ENCODE measurements around the gene ZPR1.
"Not testable (repeated sequence)": the region's sequence is repeated elsewhere in the genome, so short reads cannot be mapped to it uniquely, and the experiment has no call there.

ZPR1 gene

GRCh38 chr11:116812109-116812508, 24.3 kb upstream of the ZPR1 start:
- Histone ChIP-seq H3K36me3 (ENCODE audit: insufficient read depth, low read length) (no peaks in the 10 kb centered on the region), H3K4me1 (ENCODE audit: insufficient read depth, low read length) (no peaks in the 10 kb centered on the region), H3K9ac (ENCODE audit: low read depth, low read length) (no peak overlapping the region), H3K9me3 (ENCODE audit: control insufficient read depth, insufficient read depth, low read length) (no peaks in the 10 kb centered on the region)

DNA sequence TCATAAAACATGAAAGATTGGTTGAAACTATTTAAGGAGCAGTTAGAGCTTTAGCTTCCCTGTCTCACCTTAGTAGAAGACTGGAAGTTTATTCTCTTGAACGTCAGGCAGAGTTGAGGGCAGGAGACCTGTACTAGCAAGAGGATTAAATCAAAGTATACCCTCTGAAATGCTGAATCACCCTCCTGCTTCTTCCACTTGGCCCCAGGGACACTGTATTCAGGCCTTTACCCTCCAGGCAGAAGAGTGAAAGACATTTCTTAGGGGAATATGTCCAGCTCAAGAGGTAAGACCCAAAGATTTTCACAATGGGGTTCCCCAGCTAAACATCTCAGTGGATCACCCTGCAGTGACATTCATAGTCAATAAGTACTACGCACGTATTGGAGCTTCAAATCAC, 23.4 kb upstream of the ZPR1 start:
- Histone ChIP-seq H3K9me3 (ENCODE audit: control insufficient read depth, insufficient read depth, low read length) (no peaks in the 10 kb centered on the region), H3K4me1 (ENCODE audit: insufficient read depth, low read length) (no peaks in the 10 kb centered on the region), H3K36me3 (ENCODE audit: insufficient read depth, low read length) (no peaks in the 10 kb centered on the region), H3K9ac (ENCODE audit: low read depth, low read length) (no peak overlapping the region)

- Histone ChIP-seq H3K4me1 (ENCODE audit: insufficient read depth, low read length) (no peaks in the 10 kb centered on the region), H3K9ac (ENCODE audit: low read depth, low read length) (no peak overlapping the region), H3K9me3 (ENCODE audit: control insufficient read depth, insufficient read depth, low read length) (no peaks in the 10 kb centered on the region), H3K36me3 (ENCODE audit: insufficient read depth, low read length) (no peaks in the 10 kb centered on the region)
These were observed 20.7 kb upstream of the ZPR1 start for GRCh38 chr11:116808262-116809175.

GRCh38 chr11:116807601-116808261, 19.9 kb upstream of the ZPR1 start:
- Histone ChIP-seq H3K9ac (ENCODE audit: low read depth, low read length) (no peak overlapping the region), H3K9me3 (ENCODE audit: control insufficient read depth, insufficient read depth, low read length) (no peaks in the 10 kb centered on the region), H3K4me1 (ENCODE audit: insufficient read depth, low read length) (no peaks in the 10 kb centered on the region), H3K36me3 (ENCODE audit: insufficient read depth, low read length) (no peaks in the 10 kb centered on the region)

DNA sequence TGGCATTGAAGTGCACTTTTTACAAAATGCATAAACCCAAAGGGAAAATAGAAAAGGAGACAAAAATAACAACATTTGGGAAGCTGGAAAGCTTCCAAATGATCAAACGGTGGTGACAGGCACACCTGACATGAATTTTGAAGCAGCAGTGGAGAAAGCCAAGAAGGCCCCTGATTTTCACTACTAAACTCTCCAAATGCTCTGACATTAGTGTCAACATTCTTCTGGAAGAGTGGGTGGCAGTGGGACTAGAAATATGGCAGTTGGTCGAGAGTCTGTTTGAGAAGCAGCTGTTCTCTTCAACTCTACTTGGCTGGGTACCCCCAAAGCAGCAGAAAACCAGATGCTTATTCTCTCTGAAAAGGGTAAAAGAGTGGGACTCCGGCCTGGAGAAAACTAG, 16.2 kb upstream of the ZPR1 start:
- H3K4me1 ChIP-seq (ENCODE audit: insufficient read depth, low read length): no peaks in the 10 kb centered on the region
- no peaks in the 10 kb centered on the region for H3K9me3 ChIP-seq (ENCODE audit: control insufficient read depth, insufficient read depth, low read length)
- no peaks in the 10 kb centered on the region for H3K36me3 ChIP-seq (ENCODE audit: insufficient read depth, low read length)
- H3K9ac ChIP-seq (ENCODE audit: low read depth, low read length): no peak overlapping the region

- not testable (repeated sequence) for H3K36me3 ChIP-seq (ENCODE audit: insufficient read depth, low read length); H3K9ac ChIP-seq (ENCODE audit: low read depth, low read length); H3K9me3 ChIP-seq (ENCODE audit: control insufficient read depth, insufficient read depth, low read length); H3K4me1 ChIP-seq (ENCODE audit: insufficient read depth, low read length)
These were observed 13.8 kb upstream of the ZPR1 start for GRCh38 chr11:116801662-116802061.

- no peaks in the 10 kb centered on the region for H3K4me1 ChIP-seq (ENCODE audit: insufficient read depth, low read length)
- no peaks in the 10 kb centered on the region for H3K36me3 ChIP-seq (ENCODE audit: insufficient read depth, low read length)
- no peak overlapping the region for H3K9ac ChIP-seq (ENCODE audit: low read depth, low read length)
- no peaks in the 10 kb centered on the region for H3K9me3 ChIP-seq (ENCODE audit: control insufficient read depth, insufficient read depth, low read length)
These were observed 12.8 kb upstream of the ZPR1 start for GRCh38 chr11:116800610-116801009.

GRCh38 chr11:116798368-116798767, 10.5 kb upstream of the ZPR1 start:
- no peaks in the 10 kb centered on the region for H3K36me3 ChIP-seq (ENCODE audit: insufficient read depth, low read length)
- H3K9me3 ChIP-seq (ENCODE audit: control insufficient read depth, insufficient read depth, low read length): no peaks in the 10 kb centered on the region
- no peaks in the 10 kb centered on the region for H3K4me1 ChIP-seq (ENCODE audit: insufficient read depth, low read length)
- H3K9ac ChIP-seq (ENCODE audit: low read depth, low read length): no peak overlapping the region

GRCh38 chr11:116797816-116798215, 10.0 kb upstream of the ZPR1 start:
- Histone ChIP-seq H3K36me3 (ENCODE audit: insufficient read depth, low read length) (no peaks in the 10 kb centered on the region), H3K9me3 (ENCODE audit: control insufficient read depth, insufficient read depth, low read length) (no peaks in the 10 kb centered on the region), H3K9ac (ENCODE audit: low read depth, low read length) (no peak overlapping the region), H3K4me1 (ENCODE audit: insufficient read depth, low read length) (no peaks in the 10 kb centered on the region)

- no peak overlapping the region for H3K9ac ChIP-seq (ENCODE audit: low read depth, low read length)
- no peaks in the 10 kb centered on the region for H3K36me3 ChIP-seq (ENCODE audit: insufficient read depth, low read length)
- no peaks in the 10 kb centered on the region for H3K4me1 ChIP-seq (ENCODE audit: insufficient read depth, low read length)
- H3K9me3 ChIP-seq (ENCODE audit: control insufficient read depth, insufficient read depth, low read length): no peaks in the 10 kb centered on the region
These were observed 8.7 kb upstream of the ZPR1 start for GRCh38 chr11:116796548-116796947.

- H3K36me3 ChIP-seq (ENCODE audit: insufficient read depth, low read length): no peaks in the 10 kb centered on the region
- no peak overlapping the region for H3K9ac ChIP-seq (ENCODE audit: low read depth, low read length)
- H3K4me1 ChIP-seq (ENCODE audit: insufficient read depth, low read length): no peaks in the 10 kb centered on the region
These were observed 7.0 kb upstream of the ZPR1 start for GRCh38 chr11:116794851-116795250.

GRCh38 chr11:116793772-116794097, 5.9 kb upstream of the ZPR1 start:
- no peaks in the 10 kb centered on the region for H3K9me3 ChIP-seq (ENCODE audit: control insufficient read depth, insufficient read depth, low read length)
- no peak overlapping the region for H3K9ac ChIP-seq (ENCODE audit: low read depth, low read length)
- no peaks in the 10 kb centered on the region for H3K4me1 ChIP-seq (ENCODE audit: insufficient read depth, low read length)
- no peaks in the 10 kb centered on the region for H3K36me3 ChIP-seq (ENCODE audit: insufficient read depth, low read length)

More at GRCh38 chr11:116794851-116795250, 7.0 kb upstream of the ZPR1 start:
- H3K9me3 ChIP-seq (ENCODE audit: control insufficient read depth, insufficient read depth, low read length): no peaks in the 10 kb centered on the region

DNA sequence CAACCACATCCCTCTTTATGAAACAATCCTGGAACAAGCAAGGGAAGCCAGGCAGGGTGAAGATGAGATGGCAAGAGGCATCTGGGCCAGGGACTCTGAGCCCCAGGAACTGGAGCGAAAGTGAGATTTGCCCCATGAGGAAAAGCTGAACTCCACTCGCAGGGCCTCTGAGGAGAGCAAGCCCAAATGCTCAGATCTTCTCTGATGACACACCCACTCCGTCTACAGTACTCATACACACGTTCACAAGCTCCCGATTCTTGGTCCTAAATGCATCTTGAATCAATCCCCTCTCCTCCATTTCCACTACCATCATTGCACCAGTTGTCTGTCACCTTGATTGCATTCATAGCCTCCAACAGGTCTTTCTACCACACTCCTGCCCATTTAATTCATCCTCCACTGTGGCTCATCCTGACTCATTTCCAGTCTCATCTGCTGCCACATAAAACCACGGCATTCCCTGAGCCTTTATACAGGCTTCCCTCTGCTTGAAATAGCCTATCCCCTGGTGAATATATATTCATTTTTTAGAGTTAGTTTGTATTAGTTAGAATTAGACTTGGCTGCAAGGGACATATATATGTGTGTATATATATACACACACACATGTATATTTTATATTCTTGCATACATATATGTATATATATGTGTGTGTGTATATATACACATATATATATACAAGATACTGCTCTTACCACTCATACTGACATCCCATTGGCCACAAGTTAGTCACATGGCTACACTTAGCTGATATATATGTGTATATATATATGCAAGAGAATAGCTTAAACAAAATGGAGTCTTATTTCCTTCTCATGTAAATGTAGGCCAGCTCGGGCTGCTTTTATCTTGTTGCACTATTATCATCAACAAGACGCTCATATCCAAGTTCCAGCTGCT, 5.3 kb upstream of the ZPR1 start:
- H3K9ac ChIP-seq (ENCODE audit: low read depth, low read length): no peak overlapping the region
- H3K4me1 ChIP-seq (ENCODE audit: insufficient read depth, low read length): no peaks in the 10 kb centered on the region
- no peaks in the 10 kb centered on the region for H3K36me3 ChIP-seq (ENCODE audit: insufficient read depth, low read length)
- H3K9me3 ChIP-seq (ENCODE audit: control insufficient read depth, insufficient read depth, low read length): no peaks in the 10 kb centered on the region

DNA sequence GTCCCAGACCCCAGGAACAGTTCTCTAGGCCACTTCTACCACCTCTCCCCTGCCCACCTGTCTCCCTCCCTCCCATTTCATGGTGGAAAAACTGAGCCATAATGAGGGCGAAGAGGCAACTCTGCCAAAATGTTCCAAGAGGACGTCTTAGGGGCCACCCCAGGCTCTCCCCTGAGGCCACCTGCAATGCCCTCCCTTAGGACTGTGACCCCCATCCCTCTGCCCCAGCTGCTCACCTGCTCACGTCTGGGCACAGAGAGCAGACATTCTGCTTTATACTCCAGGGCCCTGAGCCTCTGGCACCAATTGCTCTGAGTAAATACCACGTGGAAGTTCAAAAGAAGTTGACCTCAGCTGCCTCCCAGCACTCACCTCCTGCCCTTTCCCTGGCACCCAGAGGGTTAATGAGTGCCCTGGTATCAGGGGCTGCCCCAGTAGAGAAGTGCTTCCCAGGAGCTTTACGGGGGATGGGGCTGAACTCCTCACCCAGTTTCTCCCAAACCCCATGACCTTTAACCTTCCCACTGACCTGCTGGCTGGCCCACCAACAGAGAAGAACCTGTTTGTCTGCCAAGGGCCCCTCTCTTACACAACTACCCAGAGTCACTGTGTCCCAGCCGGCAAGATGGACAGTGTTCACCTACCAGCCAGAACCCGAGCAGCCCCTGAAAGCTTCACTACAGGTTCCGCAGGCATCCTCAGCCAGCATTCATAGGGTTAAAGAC, 4.5 kb upstream of the ZPR1 start:
- H3K9me3 ChIP-seq (ENCODE audit: control insufficient read depth, insufficient read depth, low read length): no peaks in the 10 kb centered on the region
- no peaks in the 10 kb centered on the region for H3K4me1 ChIP-seq (ENCODE audit: insufficient read depth, low read length)
- H3K9ac ChIP-seq (ENCODE audit: low read depth, low read length): no peak overlapping the region
- no peaks in the 10 kb centered on the region for H3K36me3 ChIP-seq (ENCODE audit: insufficient read depth, low read length)
